GM23248 (cell line): Measurements from ENCODE around the gene PRRT4. TPM values are rescaled to one million over a fixed set of nuclear protein-coding genes. Genes with fewer than 3 reads are reported as not detected.

Experiments
- DNase-seq: peaks from one replicate; pipeline ENCODE4 v3.0.0-alpha.2; 2015
- H2AFZ ChIP-seq: fragments of 200-600 bp; sonication (generic); 2 replicates; pipeline ENCODE4 v1.6.1; 2016; ENCODE audit warnings: antibody characterized with exemption
- H3F3A ChIP-seq: fragments of 200-600 bp; sonication (generic); 2 replicates; pipeline ENCODE4 v1.6.1; 2016; ENCODE audit warnings: mild to moderate bottlenecking, antibody characterized with exemption, mixed run types; ENCODE audit not compliant: insufficient read depth
- H3K27ac ChIP-seq: fragments of 200-600 bp; sonication (generic); 2 replicates; pipeline ENCODE4 v1.5.1; 2016; ENCODE audit warnings: mild to moderate bottlenecking
- H3K27me3 ChIP-seq: fragments of 200-600 bp; sonication (generic); replicated peaks from 2 replicates; pipeline ENCODE4 v1.6.1; 2016; ENCODE audit warnings: mild to moderate bottlenecking; ENCODE audit not compliant: insufficient read depth
- H3K36me3 ChIP-seq: fragments of 200-600 bp; sonication (generic); 2 replicates; pipeline ENCODE4 v1.6.1; 2016; ENCODE audit warnings: low read depth, mild to moderate bottlenecking
- H3K4me1 ChIP-seq: fragments of 200-600 bp; sonication (generic); 2 replicates; pipeline ENCODE4 v1.6.1; 2016; ENCODE audit warnings: mild to moderate bottlenecking; ENCODE audit not compliant: insufficient read depth
- H3K4me2 ChIP-seq: fragments of 200-600 bp; sonication (generic); one replicate; pipeline ENCODE4 v1.6.1; 2016; ENCODE audit warnings: mild to moderate bottlenecking; ENCODE audit not compliant: unreplicated experiment
- H3K4me3 ChIP-seq: fragments of 200-600 bp; sonication (generic); 2 replicates; pipeline ENCODE4 v1.5.1; 2016; ENCODE audit warnings: mild to moderate bottlenecking
- H3K79me2 ChIP-seq: fragments of 200-600 bp; sonication (generic); 2 replicates; pipeline ENCODE4 v1.6.1; 2016; ENCODE audit warnings: mild to moderate bottlenecking; ENCODE audit not compliant: insufficient read depth
- H3K9ac ChIP-seq: fragments of 200-600 bp; sonication (generic); 2 replicates; pipeline ENCODE4 v1.6.1; 2016; ENCODE audit warnings: mild to moderate bottlenecking
- H3K9me2 ChIP-seq: fragments of 200-600 bp; sonication (generic); 2 replicates; pipeline ENCODE4 v1.6.1; 2016; ENCODE audit warnings: mixed run types, mild to moderate bottlenecking, moderate library complexity; ENCODE audit not compliant: insufficient read depth
- H3K9me3 ChIP-seq: fragments of 200-600 bp; sonication (generic); one replicate; pipeline ENCODE4 v1.6.1; 2017; ENCODE audit warnings: low read depth
- H4K20me1 ChIP-seq: fragments of 200-600 bp; sonication (generic); 2 replicates; pipeline ENCODE4 v1.6.0; 2016; ENCODE audit not compliant: insufficient read depth
- EZH2 ChIP-seq: fragments of 200-600 bp; sonication (generic); IDR thresholded peaks from 2 replicates; pipeline ENCODE4 v1.6.1; 2018; ENCODE audit warnings: antibody characterized with exemption, mild to moderate bottlenecking; ENCODE audit not compliant: insufficient read depth, poor library complexity, severe bottlenecking
- EZH2phosphoT487 ChIP-seq: fragments of 200-600 bp; sonication (generic); IDR thresholded peaks from 2 replicates; pipeline ENCODE4 v1.6.1; 2018; ENCODE audit warnings: antibody characterized with exemption, moderate library complexity, mild to moderate bottlenecking, low read depth; ENCODE audit not compliant: insufficient read depth
- WGBS, 2 experiments: methylation state at CpG; one replicate each; pipeline ENCODE4 v1.1.6; 2015 to 2017; ENCODE audit warnings: low lambda C conversion rate in 2 of 2, low coverage in 1 of 2; ENCODE audit errors: missing lambda C conversion rate in 2 of 2; 5-methylcytosine and 5-hydroxymethylcytosine counted together
- in situ Hi-C: fragments of 300-500 bp; cut with MboI; formaldehyde crosslinking; loops from 2 replicates; pipeline ENCODE4 v1.15.0; 2020
- polyA plus RNA-seq: library from polyadenylated mRNA; unstranded; fragments of >200 nt; fragmentation: Nextera tagmentation; extraction: Ambion mirVana; gene quantifications from 2 replicates; pipeline ENCODE4 v1.2.1, GENCODE V29; 2016
- total RNA-seq: library from RNA; depleted of rRNA; stranded (reverse); fragments of >200 nt; shearing (Covaris generic); gene quantifications from 2 replicates; pipeline ENCODE4 v1.2.3, GENCODE V29; 2014; rRNA removed

Gene PRRT4
- not detected in 2 replicates for total RNA-seq
- polyA plus RNA-seq = not detected in 2 replicates

GRCh38 chr7:128361411-128362379 is at the start of gene PRRT4:
PRRT4 (minus strand) TSS chr7:128361690.
- no peaks in the 10 kb centered on the region for H3K9me2 ChIP-seq
- TF ChIP-seq EZH2 (no peak), EZH2phosphoT487 (0 out of 2 replicates have a peak, but pooled peaks have one; percentile 31)
- DNase-seq = peak; percentile 60
- WGBS, 2 experiments = 1 to 2% methylated on average over 28 to 80 of the region's 88 CpGs
- H3K9ac ChIP-seq = no peak within 1 kb of the TSS
- peak within 1 kb of the TSS; percentile 50 for H3K4me2 ChIP-seq
- H4K20me1 ChIP-seq = no peaks in the 10 kb centered on the region
- H3F3A ChIP-seq = peaks cover 12% of the 10 kb centered on the region; the same call in 1 of the 2 replicates
- H3K4me1 ChIP-seq = no peaks in the 10 kb centered on the region
- H3K27ac ChIP-seq = no peak within 1 kb of the TSS
- H3K27me3 ChIP-seq = peaks cover 66% of the 10 kb centered on the region
- H3K79me2 ChIP-seq = no peaks in the 10 kb centered on the region
- peak within 1 kb of the TSS; percentile 66 for H3K4me3 ChIP-seq
- H3K36me3 ChIP-seq = no peaks in the 10 kb centered on the region
- peak within 1 kb of the TSS; percentile 54 for H2AFZ ChIP-seq
- in situ Hi-C loops = no loop called here
- no peaks in the 10 kb centered on the region for H3K9me3 ChIP-seq

DNA sequence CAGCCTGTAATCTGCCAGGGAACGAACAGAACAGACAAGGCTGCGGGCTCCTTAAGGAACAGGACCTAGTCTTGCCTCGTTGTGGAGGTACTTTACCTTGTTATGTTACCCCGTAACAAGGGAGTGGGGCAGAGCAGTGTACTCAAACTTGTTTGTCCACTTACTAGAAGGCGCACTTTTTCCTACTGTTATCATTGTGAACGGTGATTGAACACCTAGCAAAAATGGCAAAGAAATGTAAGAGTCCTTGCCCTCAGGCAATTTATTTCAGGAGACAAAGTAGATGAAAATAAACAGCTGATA is 48.9 kb upstream of the PRRT4 start:
- no peaks in the 10 kb centered on the region for H3K9me3 ChIP-seq
- in situ Hi-C loops = no loop called here

GRCh38 chr7:128409596-128410450 is 48.3 kb upstream of the PRRT4 start, which contains the start of gene IMPDH1:
IMPDH1 (minus strand) TSS chr7:128409982; CDS start chr7:128409901, 81 bp downstream.
- H3K27ac ChIP-seq = peak within 1 kb of the TSS; percentile 55
- no peaks in the 10 kb centered on the region for H3K27me3 ChIP-seq
- peak within 1 kb of the TSS; percentile 74 for H3K4me3 ChIP-seq
- H3K4me2 ChIP-seq = peak within 1 kb of the TSS; percentile 86
- H2AFZ ChIP-seq = peak within 1 kb of the TSS; percentile 86
- H3K9me3 ChIP-seq = no peaks in the 10 kb centered on the region
- in situ Hi-C loops = no loop called here
- H4K20me1 ChIP-seq = no peaks in the 10 kb centered on the region
- H3K36me3 ChIP-seq = no peaks in the 10 kb centered on the region
- peaks cover 8% of the 10 kb centered on the region for H3K79me2 ChIP-seq
- peaks cover 17% of the 10 kb centered on the region for H3F3A ChIP-seq
- no peaks in the 10 kb centered on the region for H3K9me2 ChIP-seq
- peak within 1 kb of the TSS; percentile 69 for H3K9ac ChIP-seq
- 0 to 1% methylated on average over 61 to 67 of the region's 87 CpGs for WGBS, 2 experiments
- DNase-seq = peak; percentile 90
- no peak for TF ChIP-seq EZH2
- TF ChIP-seq EZH2phosphoT487 = no peak
- H3K4me1 ChIP-seq = peaks cover 8% of the 10 kb centered on the region; the same call in 1 of the 2 replicates

More for the DNA sequence above, 48.9 kb upstream of the PRRT4 start:
- Histone ChIP-seq H3K27me3 (no peaks in the 10 kb centered on the region), H3K9ac (peak overlapping the region; percentile 69), H4K20me1 (no peaks in the 10 kb centered on the region), H3F3A (peaks cover 17% of the 10 kb centered on the region), H3K36me3 (no peaks in the 10 kb centered on the region), H3K4me3 (peak overlapping the region; percentile 74), H3K4me2 (peak overlapping the region; percentile 86), H3K79me2 (peaks cover 3% of the 10 kb centered on the region), H3K9me2 (no peaks in the 10 kb centered on the region), H2AFZ (peak overlapping the region; percentile 86), H3K4me1 (peaks cover 8% of the 10 kb centered on the region; the same call in 1 of the 2 replicates), H3K27ac (peak overlapping the region; percentile 55)
- TF ChIP-seq EZH2phosphoT487 (no peak), EZH2 (no peak)
- 3% methylated on average over 6 of the region's 6 CpGs for WGBS, 2 experiments
- DNase-seq = no peak
